KG1 (cell line): ENCODE results near the gene RTL1.

Source experiments
- DNase-seq: peaks from one replicate; lab custom pipeline; 2025; lab: John Stamatoyannopoulos, UW

RTL1 gene

DNA sequence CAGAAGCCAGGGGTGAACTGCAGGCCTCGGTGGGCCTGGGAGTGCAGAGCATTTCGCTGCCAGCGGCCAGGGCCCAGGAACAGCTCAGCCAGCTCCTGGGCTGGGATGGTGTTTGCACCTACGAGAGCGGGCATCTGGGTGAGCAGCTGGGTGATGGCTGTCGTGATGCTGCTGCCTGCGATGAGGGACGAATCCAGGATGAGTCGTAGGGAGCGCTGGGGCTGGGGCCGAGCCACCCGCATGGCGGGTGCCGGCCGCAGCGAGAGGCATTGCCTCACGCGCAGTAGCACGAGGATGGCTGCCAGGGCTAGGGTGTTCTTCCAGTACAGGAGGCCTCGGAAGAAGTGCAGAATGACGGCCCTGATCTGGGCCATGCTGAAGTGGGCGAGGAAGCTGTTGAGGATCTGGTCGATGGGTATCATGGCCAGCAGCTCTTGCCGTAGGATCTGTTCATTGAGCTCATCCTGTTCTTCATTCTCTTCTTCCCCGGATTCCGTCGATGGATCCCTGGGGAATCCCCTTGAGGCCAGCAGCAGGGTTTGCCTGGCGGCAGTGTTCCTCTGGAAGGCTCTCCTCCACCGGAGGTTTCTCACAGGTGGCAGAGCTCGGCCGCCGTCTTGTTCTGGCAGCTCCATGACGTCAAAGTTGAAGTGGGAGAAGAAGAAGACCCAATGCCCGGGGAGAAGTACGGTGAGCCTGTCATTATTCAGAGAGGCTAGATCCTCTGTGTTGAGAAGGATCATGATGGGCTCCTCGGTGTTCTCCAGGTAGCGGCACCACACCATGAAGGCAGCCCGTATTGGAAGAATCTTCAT, 22.1 kb downstream of the RTL1 start:
- no peak for DNase-seq

DNA sequence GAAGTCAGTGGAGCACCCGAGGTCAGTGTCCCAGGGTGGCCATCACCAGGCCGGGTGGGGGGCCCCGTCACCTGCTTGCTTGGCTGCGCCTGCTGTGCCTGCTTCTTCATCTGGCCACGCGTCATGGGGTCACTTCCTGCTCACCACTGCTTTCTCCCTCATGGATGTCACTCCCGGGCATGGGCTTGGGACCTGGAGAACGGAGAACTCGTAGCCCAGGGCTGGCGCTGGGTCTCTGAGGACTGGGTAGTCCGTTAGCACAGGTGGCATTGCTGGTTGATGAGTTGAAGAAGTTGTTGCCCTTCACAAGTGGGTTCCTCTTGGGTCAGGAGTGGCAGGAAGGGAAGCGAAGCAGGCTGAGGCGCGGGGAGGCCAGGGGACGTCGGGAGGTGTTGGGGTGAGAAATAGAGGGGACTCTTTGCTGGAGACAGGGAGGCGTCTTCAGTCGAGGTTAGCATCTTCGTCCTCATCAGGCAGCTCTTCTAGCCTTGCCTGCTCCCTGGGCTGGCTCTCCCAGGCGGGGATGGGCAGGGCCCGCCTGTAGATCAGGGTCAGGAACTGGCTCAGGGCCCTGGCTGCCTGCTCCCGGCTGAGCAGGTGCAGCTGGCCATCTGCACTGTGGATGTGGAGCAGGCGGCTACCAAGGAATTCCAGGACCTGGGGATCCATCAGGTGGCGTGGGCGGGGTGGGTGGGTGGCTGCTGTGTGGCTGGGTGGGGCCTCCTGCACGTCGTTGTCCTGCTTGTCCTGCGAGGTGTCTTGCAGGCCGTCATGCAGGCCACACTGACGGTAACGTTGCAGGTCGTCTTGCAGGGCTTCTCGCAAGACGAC, 23.0 kb downstream of the RTL1 start:
- no peak for DNase-seq

DNA sequence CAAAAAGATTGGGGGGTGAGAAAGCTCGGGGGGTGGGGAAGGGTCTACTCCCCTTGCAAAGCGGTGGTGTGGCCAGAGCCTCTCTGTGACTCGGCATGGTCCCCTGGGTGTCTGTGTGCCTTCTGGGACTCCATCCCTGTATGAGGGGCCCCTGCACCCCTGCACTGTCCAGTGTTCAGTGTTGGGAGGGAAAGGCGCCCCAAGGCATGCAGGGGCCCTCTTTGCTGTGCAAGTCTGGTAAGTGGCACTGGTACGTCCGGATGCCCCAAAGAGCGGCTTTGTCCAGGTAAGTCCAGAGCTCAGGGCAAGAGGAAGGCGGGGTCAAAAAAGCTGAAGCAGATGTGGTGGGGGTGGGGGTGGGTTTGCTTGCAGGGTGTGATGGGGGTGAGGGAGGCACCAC, 23.7 kb downstream of the RTL1 start:
- no peak for DNase-seq

DNA sequence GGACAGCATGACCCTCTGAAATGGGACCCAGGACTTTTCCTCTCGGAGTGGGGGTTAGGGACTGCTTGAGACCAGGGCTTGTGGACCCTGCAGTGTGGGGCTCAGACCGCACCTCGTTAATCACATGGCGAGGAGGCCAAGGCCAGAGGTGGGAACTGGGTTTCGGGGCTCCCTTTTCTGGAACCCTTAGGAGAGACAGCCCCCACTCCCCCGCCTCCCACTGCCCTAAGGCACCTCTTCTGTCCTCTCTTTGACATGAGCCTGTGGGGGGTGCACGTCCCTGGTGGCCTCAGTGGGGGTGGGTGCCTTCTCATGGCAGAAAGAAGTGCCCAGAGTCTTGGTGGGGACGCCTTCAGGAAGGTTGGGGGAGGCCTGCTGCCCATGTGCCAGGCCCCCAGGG, 24.3 kb downstream of the RTL1 start:
- DNase-seq: no peak

DNA sequence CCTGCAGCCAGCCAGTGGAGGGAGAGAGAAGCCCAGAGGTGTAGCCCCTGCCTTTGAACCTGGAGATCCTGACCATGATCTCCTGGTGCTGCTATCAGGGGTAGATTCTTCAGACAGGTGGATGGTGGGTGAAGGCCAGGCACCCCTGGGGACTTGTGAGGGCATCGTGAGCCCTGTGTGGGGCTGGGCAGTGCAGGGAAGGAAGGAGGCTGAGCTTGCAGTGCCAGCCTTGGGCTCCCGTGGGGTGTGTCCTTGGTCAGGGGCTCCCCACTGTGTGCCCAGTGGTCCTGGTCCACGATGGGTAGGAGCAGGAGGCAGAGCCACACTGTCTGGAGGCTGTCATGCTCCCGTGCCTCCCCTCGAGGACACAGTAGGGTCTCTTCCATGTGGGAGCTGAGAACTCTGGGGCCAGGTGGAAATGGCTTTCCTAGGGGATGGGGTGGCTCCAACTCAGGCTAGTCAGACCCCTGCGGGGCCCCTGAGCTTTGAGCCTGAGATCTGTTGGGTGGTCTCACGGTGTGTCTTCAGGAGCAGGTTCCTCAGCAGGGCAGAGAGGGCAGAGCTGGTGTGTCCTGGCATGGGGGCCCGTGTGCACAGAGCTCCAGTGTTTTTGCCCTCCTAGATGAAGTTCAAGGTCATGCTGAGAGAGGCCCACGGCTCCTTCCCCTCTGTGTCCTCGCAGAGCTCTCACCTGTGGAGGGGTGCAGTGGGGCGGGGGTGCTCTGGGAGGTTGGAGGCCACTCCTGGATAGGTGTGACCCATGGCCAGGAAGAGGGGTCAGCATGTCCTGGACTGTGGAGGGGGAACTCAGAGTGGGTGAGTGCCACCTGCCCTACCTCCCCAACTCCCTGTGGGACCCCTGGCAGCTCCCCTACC, 25.0 kb downstream of the RTL1 start:
- DNase-seq: no peak

DNA sequence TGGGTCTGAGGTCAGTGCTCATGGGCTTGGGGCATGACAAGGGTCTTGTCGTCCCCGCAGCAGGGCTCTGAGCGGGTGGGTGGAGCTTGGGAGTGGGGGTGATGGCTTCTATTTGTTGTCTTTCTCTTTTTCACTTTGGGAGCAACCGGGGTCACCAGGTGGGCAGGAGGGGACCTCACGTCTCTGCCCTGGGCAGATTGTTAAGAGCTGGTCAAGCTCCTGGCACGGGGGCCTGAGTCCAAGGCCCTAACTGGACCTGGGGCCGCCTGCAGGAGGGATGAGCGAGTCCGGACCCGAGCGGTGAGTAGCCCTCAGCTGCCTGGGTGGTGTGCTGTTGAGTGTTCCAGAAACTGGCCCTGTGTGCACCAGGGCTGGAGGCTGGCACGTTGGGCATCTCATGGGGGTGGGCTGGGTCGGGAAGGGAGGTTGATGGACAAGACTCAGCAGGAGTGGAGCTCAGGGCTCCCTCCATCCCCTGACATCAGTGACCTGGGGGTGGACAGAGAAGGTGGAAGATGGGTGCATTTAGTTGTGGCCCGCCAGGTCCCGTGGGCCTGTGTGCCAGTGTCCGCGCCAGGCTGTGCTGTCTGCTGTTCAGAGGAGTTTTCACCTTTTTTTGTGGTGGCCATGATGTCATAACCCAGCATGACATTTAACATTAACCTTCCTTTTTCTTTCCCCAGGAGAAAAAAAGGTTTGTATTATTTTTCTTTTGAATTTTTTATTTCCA, 27.5 kb downstream of the RTL1 start:
- no peak for DNase-seq

DNA sequence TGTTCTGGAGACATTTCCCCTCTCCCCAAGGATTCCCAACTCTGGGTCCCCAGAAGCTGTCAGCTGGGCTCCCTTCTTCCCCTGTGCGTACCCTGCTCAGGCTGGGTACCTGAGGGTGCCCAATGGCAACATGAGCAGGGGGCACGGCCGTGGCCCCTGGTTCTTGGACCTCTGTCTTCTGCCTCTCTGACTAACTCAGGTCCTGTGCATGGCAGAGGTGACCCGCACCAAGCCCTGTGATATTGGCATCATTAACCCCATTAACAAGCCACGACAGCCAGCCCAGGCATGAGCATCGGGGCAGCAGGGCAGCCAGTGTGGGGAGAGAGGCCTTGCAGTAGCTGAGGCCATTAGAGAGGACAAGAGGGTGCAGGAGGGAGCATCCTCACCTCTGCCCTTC, 28.4 kb downstream of the RTL1 start:
- DNase-seq: no peak

DNA sequence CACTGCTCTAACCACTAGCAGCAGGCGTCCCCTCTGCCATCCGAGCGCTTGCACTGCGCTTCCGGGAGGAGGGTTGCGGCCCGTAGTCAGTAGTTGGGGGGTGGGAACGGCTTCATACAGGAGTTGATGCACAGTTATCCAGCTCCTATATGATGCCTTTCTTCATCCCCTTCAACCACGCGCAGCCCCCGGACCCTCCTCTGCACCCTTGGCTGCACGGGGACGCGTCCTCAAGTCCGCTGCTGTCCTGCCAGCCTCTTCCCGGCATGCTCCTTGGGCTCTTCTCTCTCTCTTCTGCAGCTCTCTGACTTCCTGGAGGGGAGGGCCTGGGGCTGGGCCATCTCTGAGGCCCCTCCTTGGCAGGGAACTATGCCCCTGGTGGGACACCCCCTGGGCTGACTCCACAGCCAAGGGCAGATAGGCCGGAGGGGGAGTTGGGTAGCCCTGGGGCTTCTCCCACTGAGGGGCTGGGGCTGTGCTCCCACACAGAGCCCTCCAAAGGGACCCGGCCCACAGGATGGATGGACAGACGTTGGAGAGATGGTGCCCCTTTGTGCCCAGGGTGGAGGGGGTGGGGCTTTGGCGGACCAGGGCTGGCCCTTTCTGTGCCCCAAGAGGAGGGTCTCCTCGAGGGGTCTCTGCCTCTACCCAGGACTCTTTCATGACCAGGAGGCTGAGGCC, 29.0 kb downstream of the RTL1 start:
- DNase-seq: no peak

DNA sequence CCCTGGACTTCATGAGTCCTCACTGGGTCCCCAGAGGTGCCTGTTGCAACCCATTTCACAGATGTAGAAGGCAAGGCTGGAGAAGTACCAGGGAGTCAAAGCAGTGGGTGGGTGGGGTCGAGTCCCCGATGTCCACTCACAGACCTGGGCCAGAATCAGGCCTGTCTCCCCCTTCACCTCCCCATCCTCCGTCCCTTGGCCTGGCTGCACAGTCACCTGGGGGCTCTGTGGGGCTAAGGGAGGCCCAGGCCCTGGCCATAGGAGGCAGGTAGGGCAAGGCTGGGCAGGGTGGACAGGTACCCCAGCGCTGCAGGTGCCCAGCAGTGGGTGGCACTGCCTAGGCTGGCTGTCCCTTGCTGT, 29.5 kb downstream of the RTL1 start:
- no peak for DNase-seq

DNA sequence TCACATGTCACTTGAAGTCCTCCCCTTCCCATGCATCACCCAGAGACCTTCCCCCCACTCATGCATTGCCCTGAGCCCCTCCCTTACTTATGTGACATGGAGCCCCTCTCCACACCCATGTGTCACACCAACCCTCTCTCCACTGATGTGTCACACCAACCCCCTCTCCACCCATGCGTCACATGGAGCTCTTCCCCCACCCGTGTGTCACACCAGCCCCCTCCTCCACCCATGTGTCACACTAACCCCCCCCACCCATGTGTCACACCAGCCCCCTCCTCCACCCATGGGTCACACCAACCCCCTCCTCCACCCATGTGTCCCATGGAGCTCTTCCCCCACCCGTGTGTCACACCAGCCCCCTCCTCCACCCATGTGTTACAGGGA, 30.4 kb downstream of the RTL1 start:
- DNase-seq: no peak

DNA sequence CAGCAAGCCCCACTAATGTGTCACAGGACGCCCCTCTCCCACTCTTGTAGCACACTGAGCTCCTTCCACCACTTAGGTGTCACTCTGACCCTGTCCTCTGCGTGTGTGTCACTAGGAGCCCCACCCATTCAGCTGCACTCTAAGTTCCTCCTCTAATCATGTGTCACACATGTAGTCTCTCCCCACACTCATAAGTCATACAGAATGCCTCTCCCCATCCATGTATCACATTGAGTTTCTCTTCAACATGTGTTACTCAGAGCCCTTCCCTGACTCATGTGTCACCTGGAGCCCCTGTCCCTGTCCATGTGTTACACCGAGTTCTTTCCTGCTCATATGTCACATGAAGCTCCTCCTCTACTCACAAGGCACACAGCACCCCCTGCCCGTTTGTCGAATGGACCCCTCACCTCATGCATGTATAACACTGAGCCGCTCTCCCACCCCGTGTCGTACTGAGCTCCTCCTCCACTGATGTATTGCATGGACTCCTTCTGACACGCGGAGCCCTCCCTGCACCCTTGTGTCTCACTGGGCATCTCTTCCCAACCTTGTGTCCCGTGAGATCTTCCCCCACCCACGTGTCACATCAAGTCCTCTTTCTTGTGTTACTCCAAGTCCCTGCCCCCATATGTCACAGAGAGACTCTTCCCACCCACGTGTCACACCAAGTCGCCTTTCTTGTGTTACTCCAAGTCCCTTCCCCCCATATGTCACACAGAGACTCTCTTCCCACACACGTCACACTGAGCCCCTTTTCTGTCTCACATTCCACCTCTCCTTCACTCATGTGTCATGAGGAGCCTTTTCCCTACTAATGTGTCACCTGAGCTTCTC, 31.0 kb downstream of the RTL1 start:
- DNase-seq: no peak

DNA sequence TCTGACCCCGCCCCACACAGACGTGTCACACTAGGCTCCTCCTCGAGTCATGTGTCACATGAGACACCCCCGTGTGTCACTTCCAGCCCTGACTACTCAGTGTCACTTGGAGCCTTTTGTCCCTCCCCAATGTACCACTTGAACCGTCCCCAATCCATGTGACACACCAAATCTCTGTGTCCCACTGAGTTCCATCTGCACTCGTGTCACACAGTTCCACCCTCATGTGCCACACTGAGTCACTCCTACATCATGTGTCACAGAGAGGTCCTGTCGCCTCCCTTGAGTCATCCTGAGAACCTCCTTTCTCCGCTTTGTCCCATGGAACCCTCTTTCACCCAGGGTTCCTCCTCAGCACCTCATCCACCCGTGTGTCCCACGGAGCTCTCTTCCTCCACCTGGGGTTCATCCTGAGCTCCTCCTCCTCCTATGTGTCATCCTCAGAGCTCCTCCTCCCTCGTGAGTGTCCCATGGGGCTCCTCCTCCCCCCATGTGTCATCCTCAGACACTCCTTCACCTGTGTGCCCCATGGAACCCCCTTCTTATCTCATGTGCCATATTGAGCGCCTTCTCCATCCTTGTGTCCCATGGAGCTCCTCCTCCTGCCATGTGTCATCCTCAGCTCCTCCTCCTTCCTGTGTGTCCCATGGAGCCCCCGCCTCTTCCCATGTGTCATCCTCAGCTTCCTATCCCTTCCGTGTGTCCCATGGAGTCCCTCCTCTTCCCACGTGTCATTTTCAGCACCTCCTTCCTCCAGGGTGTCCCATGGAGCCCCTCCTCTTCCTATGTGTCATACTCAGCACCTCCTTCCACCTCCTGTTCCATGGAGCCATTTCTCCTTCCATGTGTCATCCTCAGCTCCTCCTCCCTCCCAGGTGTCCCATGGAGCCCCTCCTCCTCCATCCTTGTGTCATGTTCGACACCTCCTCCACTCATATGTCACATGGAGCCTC, 32.0 kb downstream of the RTL1 start:
- DNase-seq: no peak

DNA sequence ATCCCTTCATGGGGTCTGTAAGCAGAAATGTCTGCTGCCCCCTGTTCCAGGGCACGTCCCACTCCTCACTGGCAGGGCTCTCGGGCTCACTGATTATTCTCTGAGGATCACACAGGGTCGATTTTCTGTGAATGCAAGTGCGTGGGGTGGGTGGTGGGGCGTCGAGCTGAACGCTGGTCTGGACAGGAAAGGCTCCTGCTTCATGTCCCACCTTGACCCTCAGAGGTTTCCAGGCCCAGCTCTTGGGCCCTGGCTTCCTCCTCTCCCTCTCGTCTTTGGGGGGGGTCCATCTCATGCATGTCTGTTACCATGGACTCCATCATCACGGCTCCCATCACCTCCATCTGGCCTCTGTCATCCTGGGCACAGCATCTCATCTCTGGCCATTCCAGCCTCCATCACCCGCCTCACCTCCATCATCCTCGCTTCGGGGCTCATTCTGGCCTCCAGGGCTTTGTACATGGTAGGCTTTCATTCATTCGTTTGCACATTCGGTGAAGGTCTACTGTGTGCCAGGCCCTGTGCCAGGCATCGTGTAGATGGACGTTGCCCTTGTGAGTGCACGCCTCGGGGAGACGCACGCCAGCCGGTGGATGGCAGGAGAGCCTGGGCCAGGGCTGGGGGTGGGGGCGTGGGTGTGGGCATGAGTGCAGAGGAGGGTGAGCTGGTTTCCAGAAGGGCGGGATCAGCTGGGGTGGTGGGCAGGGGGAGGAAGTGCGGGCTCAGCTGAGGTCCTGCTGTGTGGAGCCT, 34.7 kb downstream of the RTL1 start:
- DNase-seq: no peak

DNA sequence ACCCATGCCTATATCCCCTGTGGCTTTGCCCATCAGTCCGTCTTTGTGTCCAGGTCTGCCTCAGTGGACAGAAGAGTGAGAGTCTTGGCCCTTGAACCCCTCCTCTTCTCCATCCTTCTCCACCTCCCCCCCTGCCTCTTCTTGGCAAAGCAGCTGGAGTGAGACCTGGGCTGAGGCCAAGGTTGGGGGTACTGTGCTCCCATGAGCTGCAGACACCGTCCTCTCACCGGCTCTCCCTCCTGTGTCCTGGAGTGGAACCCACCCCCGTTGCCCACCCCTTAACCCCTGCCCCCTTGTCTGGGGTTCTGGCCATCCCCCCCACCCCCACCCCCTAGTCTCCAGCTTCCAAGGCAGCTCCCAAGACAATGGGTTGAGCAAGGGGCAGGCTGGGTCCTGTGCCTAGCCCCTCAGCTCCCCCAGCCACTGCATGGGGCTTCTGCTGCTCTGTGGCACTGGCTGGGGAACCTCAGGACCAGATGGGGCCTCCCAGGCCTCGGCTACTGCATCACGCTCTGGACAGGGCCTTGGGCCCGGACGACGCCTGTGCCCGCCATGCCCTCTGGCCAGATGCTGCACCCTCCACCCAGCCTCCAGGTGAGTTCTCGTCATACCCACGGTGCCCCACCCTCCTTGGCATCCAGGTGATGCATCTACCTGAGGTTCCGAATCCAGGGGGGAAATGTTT, 35.7 kb downstream of the RTL1 start:
- DNase-seq: no peak

DNA sequence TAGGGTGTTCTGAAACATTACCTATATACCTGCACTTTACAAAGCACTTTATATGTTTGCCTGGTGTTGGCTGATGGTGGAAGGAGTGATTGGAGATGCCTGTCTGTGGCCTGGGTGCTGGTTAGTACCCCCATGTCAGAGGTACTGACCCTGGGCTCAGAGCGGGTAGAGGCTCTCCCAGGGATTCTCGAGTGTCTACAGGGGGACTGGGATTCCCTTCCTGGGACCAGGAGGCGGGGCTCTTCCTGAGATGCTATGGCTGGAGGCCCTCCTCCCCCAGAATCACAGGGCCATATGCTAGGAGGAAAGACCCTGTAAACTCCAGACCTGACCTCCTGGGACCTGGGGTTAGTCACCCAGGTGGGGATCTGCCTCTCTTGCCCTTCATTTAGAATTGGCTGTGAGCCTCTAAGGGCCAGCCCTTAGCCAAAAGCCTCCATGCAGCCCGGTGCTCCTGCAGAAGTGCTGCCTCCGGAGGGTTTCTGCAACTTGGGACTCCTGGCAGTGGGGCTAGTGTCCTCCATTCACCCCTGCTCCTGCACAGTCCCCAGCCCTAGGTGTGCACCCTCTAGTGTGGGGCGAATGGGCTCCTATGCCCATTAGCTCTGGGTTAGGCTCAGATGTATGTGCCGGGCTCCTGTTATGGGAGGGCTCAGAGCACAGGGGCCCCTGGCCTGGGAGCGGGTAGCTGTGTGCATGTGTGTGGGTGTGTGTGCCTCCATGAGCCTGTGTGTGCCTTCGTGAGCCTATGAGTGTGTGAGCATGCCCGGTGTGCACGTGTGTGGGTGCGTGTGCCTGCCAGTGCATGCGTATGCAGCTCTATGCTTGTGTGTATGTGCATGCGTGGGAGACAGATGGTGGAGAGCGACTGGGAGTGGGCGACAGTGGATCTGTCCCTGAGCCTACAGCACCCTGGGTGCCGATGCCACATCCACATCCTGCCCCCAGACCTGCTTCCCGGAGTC, 36.6 kb downstream of the RTL1 start:
- DNase-seq: no peak

DNA sequence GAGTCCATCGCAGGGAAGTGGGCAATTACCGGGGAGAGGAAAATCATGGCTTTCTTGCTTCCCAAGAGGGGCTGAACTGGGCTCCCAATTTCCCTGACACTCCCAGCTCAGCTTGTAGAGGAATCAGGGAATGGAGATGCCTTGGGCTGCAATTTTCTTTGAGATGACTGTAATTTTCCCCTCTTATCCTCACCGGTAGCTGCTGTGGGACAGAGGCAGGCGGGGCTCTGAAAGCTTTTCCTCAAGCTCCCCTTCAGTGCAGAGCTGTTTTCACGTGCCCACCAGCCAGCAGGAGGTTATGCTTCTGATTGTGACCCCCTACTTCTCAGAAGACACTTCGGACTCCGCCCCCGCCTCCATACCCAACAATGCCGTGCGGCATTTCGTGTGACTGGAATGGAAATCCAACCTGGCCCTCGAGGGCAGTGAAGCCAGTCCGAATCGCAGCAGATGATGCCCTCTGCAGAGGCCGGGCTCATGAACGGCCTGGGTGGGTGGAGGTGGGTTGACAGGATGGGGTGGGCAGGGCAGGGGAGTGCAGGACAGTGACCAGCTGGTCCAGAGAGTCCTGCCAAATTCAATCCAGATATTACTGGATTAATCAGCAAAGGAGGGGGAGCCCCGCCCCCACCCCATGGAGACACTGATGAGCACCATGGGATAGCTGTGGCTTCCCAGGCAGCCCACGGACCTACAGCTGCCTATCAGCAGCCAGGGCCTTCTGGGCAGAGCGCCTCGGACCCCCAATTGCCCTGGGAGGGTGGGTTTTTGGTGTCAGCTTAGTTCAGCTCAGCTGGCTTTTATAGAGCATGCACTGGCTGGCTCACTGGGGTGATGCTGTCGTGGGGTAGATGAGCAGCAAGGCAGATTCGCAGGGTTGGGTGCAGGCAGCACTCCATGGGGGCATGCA, 37.6 kb downstream of the RTL1 start:
- DNase-seq: no peak
